Measurements from ENCODE around the gene APOE. TPM values are rescaled to one million over a fixed set of nuclear protein-coding genes. Genes with fewer than 3 reads are reported as not detected.

APOE gene
- total and polyA plus RNA-seq, 2 of the 13 experiments (the other 11 are each of a cell fraction or from before 2014, with no cell fraction given) = 1,328 to 1,470 TPM

DNA sequence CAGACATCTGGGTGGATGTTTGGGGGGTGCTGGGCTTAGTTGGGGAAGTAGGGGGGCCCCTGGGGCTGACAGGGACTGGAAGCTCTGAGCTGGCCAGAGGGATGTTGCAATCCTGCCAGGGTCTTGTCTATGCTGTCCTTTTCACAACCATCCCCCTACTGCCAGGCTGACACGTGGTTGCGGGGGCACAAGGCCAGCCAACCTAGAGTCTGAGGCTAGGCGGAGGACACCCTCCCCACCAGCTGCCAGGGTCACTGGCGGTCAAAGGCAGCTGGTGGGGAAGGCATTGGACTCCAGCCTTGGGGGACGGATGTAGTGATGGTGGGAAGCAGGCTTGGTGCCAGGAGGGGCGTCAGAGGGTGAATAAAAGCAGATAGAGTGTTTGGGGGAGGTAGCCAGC lies 7.3 kb downstream of the APOE start (continued):
- TF ChIP-seq KIAA2018 (CRISPR knock-in tag; IDR thresholded peaks at IDR 0.05; ENCODE audit: borderline replicate concordance) (no peak), RFXAP (CRISPR knock-in tag; IDR thresholded peaks at IDR 0.05; ENCODE audit: borderline replicate concordance) (peak; percentile 83; the same call in 1 of the 2 replicates), TGIF2 (CRISPR knock-in tag; IDR thresholded peaks at IDR 0.05) (peak; percentile 76; the same call in 1 of the 2 replicates), ZMAT5 (CRISPR knock-in tag; IDR thresholded peaks at IDR 0.05; ENCODE audit: borderline replicate concordance, low read depth) (no peak), ZFP90 (CRISPR knock-in tag; IDR thresholded peaks at IDR 0.05; ENCODE audit: borderline replicate concordance) (no peak), FOXM1 (CRISPR knock-in tag; IDR thresholded peaks at IDR 0.05) (no peak), ZBTB40 (IDR thresholded peaks at IDR 0.05) (no peak), ZBTB40 (CRISPR knock-in tag; IDR thresholded peaks at IDR 0.05) (0 out of 2 replicates have a peak, but pooled peaks have one; percentile 21), ZNF17 (CRISPR knock-in tag; IDR thresholded peaks at IDR 0.05) (no peak)
- TF ChIP-seq, protein P1, sequence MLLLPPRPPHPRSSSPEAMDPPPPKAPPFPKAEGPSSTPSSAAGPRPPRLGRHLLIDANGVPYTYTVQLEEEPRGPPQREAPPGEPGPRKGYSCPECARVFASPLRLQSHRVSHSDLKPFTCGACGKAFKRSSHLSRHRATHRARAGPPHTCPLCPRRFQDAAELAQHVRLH (CRISPR knock-in tag; IDR thresholded peaks at IDR 0.05; ENCODE audit: borderline replicate concordance, low read depth) = peak; percentile 57; the same call in 1 of the 2 replicates

Measured in HepG2 (cell line).